BLaER1 treated with 17β-estradiol and CSF1 and Interleukin-3, amounts not matched to agents 10 nM and 100 nM (cell line): Measurements from ENCODE around the gene GSTT4.
"Not testable (repeated sequence)": the region's sequence is repeated elsewhere in the genome, so short reads cannot be mapped to it uniquely, and the experiment has no call there.

Experiments
- H3K27ac ChIP-seq, 11 experiments: shearing (Covaris generic); formaldehyde crosslinking; 2 replicates each; pipeline ENCODE4 v1.8.1; 2022
- H3K27me3 ChIP-seq, 11 experiments: shearing (Covaris generic); formaldehyde crosslinking; 2 replicates each; pipeline ENCODE4 v1.8.1; 2022
- H3K36me3 ChIP-seq, 11 experiments: shearing (Covaris generic); formaldehyde crosslinking; 2 replicates each; pipeline ENCODE4 v1.8.1; 2022
- H3K4me1 ChIP-seq, 10 experiments: shearing (Covaris generic); formaldehyde crosslinking; 2 replicates each; pipeline ENCODE4 v1.8.1; 2022
- H3K4me2 ChIP-seq, 11 experiments: shearing (Covaris generic); formaldehyde crosslinking; 2 replicates each; pipeline ENCODE4 v1.8.1; 2022
- H3K4me3 ChIP-seq, 10 experiments: shearing (Covaris generic); formaldehyde crosslinking; 2 replicates each; pipeline ENCODE4 v1.8.1; 2022
- H3K9ac ChIP-seq, 11 experiments: shearing (Covaris generic); formaldehyde crosslinking; 2 replicates each; pipeline ENCODE4 v1.8.1; 2022
- H3K9me3 ChIP-seq, 11 experiments: shearing (Covaris generic); formaldehyde crosslinking; replicated peaks in 1 of 11; 2 replicates each; pipeline ENCODE4 v1.8.1; 2022
- H4K20me1 ChIP-seq, 11 experiments: shearing (Covaris generic); formaldehyde crosslinking; 2 replicates each; pipeline ENCODE4 v1.8.1; 2022
- Cebpa-rat ChIP-seq, 11 experiments: shearing (Covaris generic); IDR thresholded peaks; 2 replicates each; pipeline ENCODE4 v1.8.1; 2022

Gene GSTT4

GRCh38 chr22:23984430-23984829, 20.8 kb downstream of the GSTT4 start:
- Histone ChIP-seq H3K4me3 (no peak overlapping the region), H3K9ac (no peak overlapping the region), H3K4me1 (no peaks in the 10 kb centered on the region), H3K4me2 (no peak overlapping the region), H3K27ac (no peak overlapping the region), H3K9me3 (no peaks in the 10 kb centered on the region), H3K36me3 (no peaks in the 10 kb centered on the region), H3K27me3 (peaks cover 5 to 17% (median 14%) of the 10 kb centered on the region in 11 experiments; a peak in 20 of 22 replicates), H4K20me1 (no peaks in the 10 kb centered on the region)
- TF ChIP-seq Cebpa-rat (IDR thresholded peaks at IDR 0.05): no peak

GRCh38 chr22:23980567-23980966, 24.7 kb downstream of the GSTT4 start:
- H3K36me3 ChIP-seq, H3K4me3 ChIP-seq, H3K4me1 ChIP-seq, H4K20me1 ChIP-seq, H3K27ac ChIP-seq, H3K4me2 ChIP-seq, H3K9ac ChIP-seq, H3K9me3 ChIP-seq: not testable (repeated sequence)
- H3K27me3 ChIP-seq: peaks cover 5 to 17% (median 14%) of the 10 kb centered on the region in 11 experiments; a peak in 20 of 22 replicates

- not testable (repeated sequence) for H3K27ac ChIP-seq, H3K36me3 ChIP-seq, H3K9ac ChIP-seq, H3K9me3 ChIP-seq, H4K20me1 ChIP-seq, H3K4me2 ChIP-seq, H3K4me1 ChIP-seq, H3K4me3 ChIP-seq
- H3K27me3 ChIP-seq: peaks cover 5 to 17% (median 14%) of the 10 kb centered on the region in 11 experiments; a peak in 20 of 22 replicates
These were observed 25.6 kb downstream of the GSTT4 start, which contains the start of gene GSTT2 for GRCh38 chr22:23979557-23980240. TSS of gene GSTT2 (plus strand) at chr22:23980134.

GRCh38 chr22:23977304-23977703, 27.9 kb downstream of the GSTT4 start:
- H3K36me3 ChIP-seq, H3K4me3 ChIP-seq, H4K20me1 ChIP-seq, H3K9me3 ChIP-seq, H3K9ac ChIP-seq, H3K4me2 ChIP-seq, H3K27ac ChIP-seq, H3K4me1 ChIP-seq: not testable (repeated sequence)
- H3K27me3 ChIP-seq: peaks cover 5 to 17% (median 14%) of the 10 kb centered on the region in 11 experiments; a peak in 20 of 22 replicates

GRCh38 chr22:23974836-23975352, 30.4 kb downstream of the GSTT4 start:
- not testable (repeated sequence) for H3K9me3 ChIP-seq, H3K9ac ChIP-seq, H3K27ac ChIP-seq, H3K27me3 ChIP-seq, H3K4me3 ChIP-seq
- Histone ChIP-seq H4K20me1 (peaks cover 19 to 21% (median 21%) of the 10 kb centered on the region in 11 experiments; a peak in 21 of 22 replicates), H3K36me3 (peaks cover 20 to 23% (median 21%) of the 10 kb centered on the region in 11 experiments), H3K4me1 (peaks cover 13 to 21% (median 19%) of the 10 kb centered on the region in 10 experiments), H3K4me2 (peak overlapping the region in 2 of 11 experiments; percentile 46 to 64; a peak in 1 of 22 replicates)

- H3K27ac ChIP-seq: not testable (repeated sequence)
- H3K4me2 ChIP-seq: peak within 1 kb of the TSS in 2 of 11 experiments; percentile 46 to 64; a peak in 1 of 22 replicates
These were observed 30.9 kb downstream of the GSTT4 start, which contains the start of gene DDT for GRCh38 chr22:23974345-23974744. TSS of gene DDT (minus strand) at chr22:23974441. CDS start at chr22:23974414, 27 bp downstream.

GRCh38 chr22:23971927-23972326, 33.3 kb downstream of the GSTT4 start:
- peaks cover 22 to 31% (median 29%) of the 10 kb centered on the region in 10 experiments for H3K4me1 ChIP-seq
- H3K4me3 ChIP-seq, H3K9me3 ChIP-seq, H3K27ac ChIP-seq, H3K27me3 ChIP-seq: not testable (repeated sequence)
- H3K9ac ChIP-seq: peak overlapping the region in 8 of 11 experiments; percentile 0 to 63 (median 14); a peak in 3 of 22 replicates
- peaks cover 28 to 32% (median 30%) of the 10 kb centered on the region in 11 experiments; a peak in 21 of 22 replicates for H4K20me1 ChIP-seq
- H3K4me2 ChIP-seq: peak overlapping the region in 7 of 11 experiments; percentile 3 to 81 (median 35); a peak in 6 of 22 replicates
- H3K36me3 ChIP-seq: peaks cover 29 to 33% (median 30%) of the 10 kb centered on the region in 11 experiments

More at GRCh38 chr22:23974345-23974744, 30.9 kb downstream of the GSTT4 start, which contains the start of gene DDT:
- peaks cover 25 to 27% (median 26%) of the 10 kb centered on the region in 11 experiments; a peak in 21 of 22 replicates for H4K20me1 ChIP-seq
- peaks cover 26 to 28% (median 26%) of the 10 kb centered on the region in 11 experiments for H3K36me3 ChIP-seq
- H3K9ac ChIP-seq, H3K4me3 ChIP-seq, H3K27me3 ChIP-seq, H3K9me3 ChIP-seq: not testable (repeated sequence)
- peaks cover 19 to 27% (median 24%) of the 10 kb centered on the region in 10 experiments for H3K4me1 ChIP-seq

- peak overlapping the region in 9 of 11 experiments; percentile 0 to 63 (median 35); a peak in 10 of 22 replicates for H3K9ac ChIP-seq
- no peak overlapping the region for H3K27ac ChIP-seq
- H3K27me3 ChIP-seq: no peaks in the 10 kb centered on the region
- H3K9me3 ChIP-seq: no peaks in the 10 kb centered on the region
- H4K20me1 ChIP-seq: peaks cover 28 to 32% (median 30%) of the 10 kb centered on the region in 11 experiments; a peak in 21 of 22 replicates
- no peak for TF ChIP-seq Cebpa-rat (IDR thresholded peaks at IDR 0.05)
- H3K4me2 ChIP-seq: peak overlapping the region in 10 of 11 experiments; percentile 3 to 81 (median 33); a peak in 17 of 22 replicates
- peaks cover 29 to 33% (median 30%) of the 10 kb centered on the region in 11 experiments for H3K36me3 ChIP-seq
- peak overlapping the region in 1 of 10 experiments; percentile 16; a peak in 1 of 20 replicates for H3K4me3 ChIP-seq
- H3K4me1 ChIP-seq: peaks cover 22 to 31% (median 29%) of the 10 kb centered on the region in 10 experiments
These were observed 34.3 kb downstream of the GSTT4 start for GRCh38 chr22:23970816-23971486.

- Histone ChIP-seq H3K4me2 (peak overlapping the region; percentile 16 to 81 (median 49); a peak in 18 of 22 replicates), H3K9me3 (no peaks in the 10 kb centered on the region), H3K9ac (peak overlapping the region in 9 of 11 experiments; percentile 16 to 57 (median 32); a peak in 8 of 22 replicates), H3K27ac (no peak overlapping the region), H3K36me3 (peaks cover 29 to 33% (median 30%) of the 10 kb centered on the region in 11 experiments), H3K4me3 (peak overlapping the region in 2 of 10 experiments; percentile 2 to 18; a peak in 2 of 20 replicates), H4K20me1 (peaks cover 28 to 32% (median 30%) of the 10 kb centered on the region in 11 experiments; a peak in 21 of 22 replicates), H3K4me1 (peaks cover 22 to 31% (median 29%) of the 10 kb centered on the region in 10 experiments), H3K27me3 (no peaks in the 10 kb centered on the region)
- TF ChIP-seq Cebpa-rat (IDR thresholded peaks at IDR 0.05): no peak
These were observed 35.0 kb downstream of the GSTT4 start for GRCh38 chr22:23970201-23970641.
